A673 (cell line): ENCODE data around the gene THBS2.

Experiments used
- EZH2 ChIP-seq: fragments of 200-600 bp; sonication (generic); IDR thresholded peaks from 2 replicates; pipeline ENCODE4 v1.6.1; 2017; ENCODE audit warnings: borderline replicate concordance, low read depth, mild to moderate bottlenecking, mixed read lengths, antibody characterized with exemption, low read length; ENCODE audit not compliant: poor library complexity, severe bottlenecking
- TF ChIP-seq, protein P1 (sequence below): fragments of 300-800, 200-600 bp; sonication (generic); conservative IDR thresholded peaks from 2 replicates; pipeline ENCODE4 v1.5.1; 2017; ENCODE audit warnings: low read depth, mild to moderate bottlenecking, antibody characterized with exemption, low read length, moderate library complexity, mixed read lengths

DNA sequence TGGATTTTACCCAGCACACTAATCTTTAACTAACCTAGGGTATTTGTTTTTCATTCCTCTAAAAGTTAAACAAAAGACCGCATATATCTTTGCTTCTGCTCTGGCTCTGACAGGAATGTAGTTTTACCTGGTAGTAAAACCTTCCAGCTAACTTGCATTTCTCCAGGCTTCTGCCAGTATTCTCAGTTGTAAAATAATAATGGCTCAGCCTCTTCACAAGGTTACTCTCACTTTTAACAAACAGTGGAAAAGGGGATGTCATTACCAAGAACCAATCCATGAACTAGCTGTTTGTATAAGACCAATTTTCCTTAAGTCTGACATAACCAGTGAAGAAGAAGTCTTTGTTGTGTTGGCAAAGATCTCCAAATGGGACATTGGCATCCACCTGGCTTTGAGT lies 10.0 kb downstream of the THBS2 start:
- TF ChIP-seq, protein P1, sequence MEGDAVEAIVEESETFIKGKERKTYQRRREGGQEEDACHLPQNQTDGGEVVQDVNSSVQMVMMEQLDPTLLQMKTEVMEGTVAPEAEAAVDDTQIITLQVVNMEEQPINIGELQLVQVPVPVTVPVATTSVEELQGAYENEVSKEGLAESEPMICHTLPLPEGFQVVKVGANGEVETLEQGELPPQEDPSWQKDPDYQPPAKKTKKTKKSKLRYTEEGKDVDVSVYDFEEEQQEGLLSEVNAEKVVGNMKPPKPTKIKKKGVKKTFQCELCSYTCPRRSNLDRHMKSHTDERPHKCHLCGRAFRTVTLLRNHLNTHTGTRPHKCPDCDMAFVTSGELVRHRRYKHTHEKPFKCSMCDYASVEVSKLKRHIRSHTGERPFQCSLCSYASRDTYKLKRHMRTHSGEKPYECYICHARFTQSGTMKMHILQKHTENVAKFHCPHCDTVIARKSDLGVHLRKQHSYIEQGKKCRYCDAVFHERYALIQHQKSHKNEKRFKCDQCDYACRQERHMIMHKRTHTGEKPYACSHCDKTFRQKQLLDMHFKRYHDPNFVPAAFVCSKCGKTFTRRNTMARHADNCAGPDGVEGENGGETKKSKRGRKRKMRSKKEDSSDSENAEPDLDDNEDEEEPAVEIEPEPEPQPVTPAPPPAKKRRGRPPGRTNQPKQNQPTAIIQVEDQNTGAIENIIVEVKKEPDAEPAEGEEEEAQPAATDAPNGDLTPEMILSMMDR: no peak
- TF ChIP-seq EZH2: no peak
